Neural crest cell (in vitro differentiated cells): ENCODE data around the gene NUTM2F. TPM values are rescaled to one million over a fixed set of nuclear protein-coding genes. Genes with fewer than 3 reads are reported as not detected.

Experiments
- DNase-seq: peaks from one replicate; pipeline ENCODE4 v3.0.0; 2021; ENCODE audit warnings: low read depth, mixed read lengths, low spot score
- H3K27ac Mint-ChIP-seq: one replicate; pipeline ENCODE4 v1.8.0; 2021; ENCODE audit warnings: mild to moderate bottlenecking, mixed read lengths; ENCODE audit not compliant: unreplicated experiment
- H3K27me3 Mint-ChIP-seq: 2 replicates; pipeline ENCODE4 v1.8.0; 2021; ENCODE audit warnings: low read depth, mild to moderate bottlenecking, mixed read lengths
- H3K36me3 Mint-ChIP-seq: 2 replicates; pipeline ENCODE4 v1.8.0; 2021; ENCODE audit warnings: low read depth, mild to moderate bottlenecking, mixed read lengths
- H3K4me1 Mint-ChIP-seq: 2 replicates; pipeline ENCODE4 v1.8.0; 2021; ENCODE audit warnings: mixed read lengths
- H3K4me3 Mint-ChIP-seq: one replicate; pipeline ENCODE4 v1.8.0; 2021; ENCODE audit warnings: mild to moderate bottlenecking, mixed read lengths
- H3K9me3 Mint-ChIP-seq: 2 replicates; pipeline ENCODE4 v1.8.0; 2021; ENCODE audit warnings: mixed read lengths
- CTCF ChIP-seq: fragments of 200-600 bp; sonication (generic); conservative IDR thresholded peaks from 2 replicates; pipeline ENCODE4 v1.5.0; 2021; ENCODE audit warnings: antibody characterized with exemption, mild to moderate bottlenecking
- total RNA-seq: library from RNA; stranded (reverse); gene quantifications from 2 replicates; pipeline ENCODE4 v1.2.1, GENCODE V29; 2021

The NUTM2F gene
- total RNA-seq, 1 donor from 2014 or later = 0.09 TPM

- H3K4me1 Mint-ChIP-seq = peaks cover 7% of the 10 kb centered on the region
- TF ChIP-seq CTCF = no peak
- H3K36me3 Mint-ChIP-seq = peaks cover 5% of the 10 kb centered on the region
- H3K4me3 Mint-ChIP-seq = no peak overlapping the region
- H3K9me3 Mint-ChIP-seq = no peaks in the 10 kb centered on the region
- H3K27ac Mint-ChIP-seq = no peak overlapping the region
- no peaks in the 10 kb centered on the region for H3K27me3 Mint-ChIP-seq
- no peak for DNase-seq
These were observed 25.1 kb downstream of the NUTM2F start for GRCh38 chr9:94303321-94303720.

GRCh38 chr9:94302426-94302825 lies 26.0 kb downstream of the NUTM2F start:
- Mint-ChIP-seq H3K27me3 (no peaks in the 10 kb centered on the region), H3K9me3 (no peaks in the 10 kb centered on the region), H3K4me3 (no peak overlapping the region), H3K36me3 (peaks cover 5% of the 10 kb centered on the region), H3K27ac (no peak overlapping the region), H3K4me1 (peaks cover 7% of the 10 kb centered on the region)
- TF ChIP-seq CTCF = no peak
- no peak for DNase-seq

- no peak for DNase-seq
- H3K4me3 Mint-ChIP-seq = no peak overlapping the region
- H3K27ac Mint-ChIP-seq = no peak overlapping the region
- no peak for TF ChIP-seq CTCF
- peaks cover 7% of the 10 kb centered on the region for H3K4me1 Mint-ChIP-seq
- H3K36me3 Mint-ChIP-seq = peaks cover 5% of the 10 kb centered on the region
- H3K9me3 Mint-ChIP-seq = no peaks in the 10 kb centered on the region
- H3K27me3 Mint-ChIP-seq = no peaks in the 10 kb centered on the region
These were observed 26.9 kb downstream of the NUTM2F start for GRCh38 chr9:94301583-94301982.

GRCh38 chr9:94300470-94301301 lies 27.8 kb downstream of the NUTM2F start:
- DNase-seq = no peak
- Mint-ChIP-seq H3K4me1 (peaks cover 7% of the 10 kb centered on the region), H3K9me3 (no peaks in the 10 kb centered on the region), H3K36me3 (peaks cover 5% of the 10 kb centered on the region), H3K27ac (no peak overlapping the region), H3K4me3 (no peak overlapping the region), H3K27me3 (no peaks in the 10 kb centered on the region)
- TF ChIP-seq CTCF = no peak

GRCh38 chr9:94298949-94299599 lies 29.4 kb downstream of the NUTM2F start:
- H3K36me3 Mint-ChIP-seq = peaks cover 5% of the 10 kb centered on the region
- no peak overlapping the region for H3K4me3 Mint-ChIP-seq
- TF ChIP-seq CTCF = no peak

More at GRCh38 chr9:94298949-94299599, 29.4 kb downstream of the NUTM2F start:
- peaks cover 1% of the 10 kb centered on the region for H3K4me1 Mint-ChIP-seq
- DNase-seq = no peak
- no peaks in the 10 kb centered on the region for H3K27me3 Mint-ChIP-seq
- no peaks in the 10 kb centered on the region for H3K9me3 Mint-ChIP-seq
- no peak overlapping the region for H3K27ac Mint-ChIP-seq
